H1 (cell line): ENCODE data around the gene SEC31A. TPM values are rescaled to one million over a fixed set of nuclear protein-coding genes. Genes with fewer than 3 reads are reported as not detected.
"Not testable (repeated sequence)": the region's sequence is repeated elsewhere in the genome, so short reads cannot be mapped to it uniquely, and the experiment has no call there.

Source experiments
- CTCF ChIA-PET: fragments of 300-600 bp; sonication (Branson Sonifier 250); formaldehyde crosslinking; loops from one replicate; lab custom pipeline; 2021; ENCODE audit not compliant: partially characterized antibody; lab: Charles Lee
- POLR2A ChIA-PET: fragments of 300-600 bp; sonication (Branson Sonifier 250); formaldehyde crosslinking; loops from one replicate; lab custom pipeline; 2021; ENCODE audit warnings: inconsistent platforms; ENCODE audit not compliant: partially characterized antibody; lab: Charles Lee
- DNase-seq, 2 experiments: peaks; one replicate each; pipeline versions ENCODE4 v3.0.0 to v3.0.0-alpha.2; 2010 to 2022; ENCODE audit warnings: low spot score in 2 of 2, low read depth in 1 of 2, mixed read lengths in 1 of 2
- FAIRE-seq: peaks from 2 replicates; lab custom pipeline; 2011; peaks lifted over from hg19 to GRCh38; lab: Jason Lieb, UNC
- H2AFZ ChIP-seq: 2 replicates; pipeline ENCODE4 v1.8.1; 2012; ENCODE audit warnings: low read length, inconsistent platforms
- H2AK5ac ChIP-seq: 2 replicates; pipeline ENCODE4 v1.6.1; 2013; ENCODE audit warnings: low read depth, low read length
- H2BK120ac ChIP-seq: replicated peaks from 2 replicates; pipeline ENCODE3; 2013; ENCODE audit warnings: low read depth, low read length, inconsistent platforms
- H2BK12ac ChIP-seq: 2 replicates; pipeline ENCODE4 v1.6.1; 2013; ENCODE audit warnings: low read depth, low read length
- H2BK15ac ChIP-seq: 2 replicates; pipeline ENCODE4 v1.6.1; 2013; ENCODE audit warnings: low read length
- H2BK20ac ChIP-seq: 2 replicates; pipeline ENCODE4 v1.6.1; 2013; ENCODE audit warnings: low read length
- H2BK5ac ChIP-seq: 2 replicates; pipeline ENCODE4 v1.6.1; 2013; ENCODE audit warnings: low read depth, low read length
- H3K14ac ChIP-seq: 2 replicates; pipeline ENCODE4 v1.6.1; 2013; ENCODE audit warnings: inconsistent platforms; ENCODE audit not compliant: insufficient read length
- H3K18ac ChIP-seq: 2 replicates; pipeline ENCODE4 v1.6.1; 2013; ENCODE audit warnings: low read length; ENCODE audit errors: extremely low read depth
- H3K23ac ChIP-seq: 2 replicates; pipeline ENCODE4 v1.6.1; 2013; ENCODE audit warnings: inconsistent platforms; ENCODE audit not compliant: insufficient read length
- H3K23me2 ChIP-seq: 2 replicates; pipeline ENCODE4 v1.6.1; 2013; ENCODE audit warnings: low read depth, low read length
- H3K27ac ChIP-seq: 2 replicates; pipeline ENCODE4 v1.6.1; 2011; ENCODE audit warnings: low read depth, low read length, inconsistent platforms
- H3K27me3 ChIP-seq, 4 experiments: replicated peaks in 1 of 4; 1 replicate in 1 of 4; 2 replicates in 3 of 4; pipeline versions ENCODE4 v1.6.1 to v1.8.1; 2011 to 2013; ENCODE audit warnings: low read length in 3 of 4, mild to moderate bottlenecking in 3 of 4, inconsistent platforms in 2 of 4, mixed read lengths in 2 of 4, moderate library complexity in 1 of 4; ENCODE audit not compliant: control insufficient read depth in 3 of 4, insufficient read depth in 3 of 4; ENCODE audit errors: extremely low read depth in 1 of 4
- H3K36me3 ChIP-seq, 4 experiments: 2 replicates each; pipeline versions ENCODE4 v1.6.1 to v1.8.1; 2011 to 2013; ENCODE audit warnings: mild to moderate bottlenecking in 4 of 4, low read length in 3 of 4, moderate library complexity in 2 of 4, control low read depth in 1 of 4, inconsistent platforms in 1 of 4; ENCODE audit not compliant: insufficient read depth in 4 of 4, control insufficient read depth in 2 of 4
- H3K4ac ChIP-seq: replicated peaks from 2 replicates; pipeline ENCODE3; 2013; ENCODE audit warnings: low read length, low read depth, mixed read lengths, inconsistent platforms; ENCODE audit not compliant: insufficient read length
- H3K4me1 ChIP-seq, 4 experiments: replicated peaks in 1 of 4; 1 replicate in 1 of 4; 2 replicates in 3 of 4; pipeline versions ENCODE4 v1.6.1 to v1.8.1; 2011 to 2013; ENCODE audit warnings: low read length in 3 of 4, inconsistent platforms in 2 of 4, mixed read lengths in 1 of 4; ENCODE audit not compliant: insufficient read depth in 4 of 4, control insufficient read depth in 3 of 4
- H3K4me2 ChIP-seq, 2 experiments: 2 replicates each; pipeline versions ENCODE4 v1.6.1 to v1.8.1; 2011 to 2013; ENCODE audit warnings: low read depth in 2 of 2, low read length in 2 of 2, control low read depth in 1 of 2, inconsistent platforms in 1 of 2, mild to moderate bottlenecking in 1 of 2; ENCODE audit not compliant: insufficient read depth in 1 of 2
- H3K4me3 ChIP-seq, 4 experiments: fragments of 200-600, 300-600 bp in 1 of 4; sonication (generic), shearing (Covaris generic), sonication (Bioruptor Twin) in 1 of 4; 2 replicates each; pipeline versions ENCODE4 v1.5.1 to v1.8.1; 2011 to 2016; ENCODE audit warnings: low read length in 4 of 4, low read depth in 3 of 4, control low read depth in 2 of 4, inconsistent platforms in 2 of 4, mild to moderate bottlenecking in 2 of 4, mixed read lengths in 1 of 4, moderate library complexity in 1 of 4; ENCODE audit not compliant: insufficient read depth in 2 of 4; ENCODE audit errors: extremely low read depth in 1 of 4
- H3K56ac ChIP-seq: replicated peaks from 2 replicates; pipeline ENCODE3; 2013; ENCODE audit warnings: low read depth, mild to moderate bottlenecking, mixed read lengths, low read length, inconsistent platforms; ENCODE audit not compliant: insufficient read length
- H3K79me1 ChIP-seq: 2 replicates; pipeline ENCODE4 v1.6.1; 2013; ENCODE audit warnings: low read depth, low read length, control low read depth
- H3K79me2 ChIP-seq, 2 experiments: 2 replicates each; pipeline versions ENCODE4 v1.6.1 to v1.8.1; 2012 to 2013; ENCODE audit warnings: low read length in 2 of 2, mild to moderate bottlenecking in 2 of 2, inconsistent platforms in 1 of 2; ENCODE audit not compliant: insufficient read depth in 2 of 2, control insufficient read depth in 1 of 2
- H3K9ac ChIP-seq, 4 experiments: replicated peaks in 1 of 4; 1 replicate in 1 of 4; 2 replicates in 3 of 4; pipeline versions ENCODE4 v1.6.1 to v1.8.1; 2011 to 2013; ENCODE audit warnings: low read depth in 3 of 4, low read length in 3 of 4, control low read depth in 2 of 4, mild to moderate bottlenecking in 2 of 4, moderate library complexity in 2 of 4, inconsistent platforms in 1 of 4; ENCODE audit errors: extremely low read depth in 1 of 4
- H3K9me3 ChIP-seq, 2 experiments: 2 replicates each; pipeline versions ENCODE4 v1.6.1 to v1.8.1; 2012 to 2013; ENCODE audit warnings: mild to moderate bottlenecking in 2 of 2, moderate library complexity in 2 of 2, control low read depth in 1 of 2, inconsistent platforms in 1 of 2, low read depth in 1 of 2, low read length in 1 of 2, mixed read lengths in 1 of 2; ENCODE audit not compliant: insufficient read depth in 2 of 2
- H4K20me1 ChIP-seq, 2 experiments: replicated peaks in 1 of 2; 2 replicates each; pipeline versions ENCODE3 to v1.8.1; 2011 to 2013; ENCODE audit warnings: inconsistent platforms in 2 of 2, low read length in 2 of 2, mild to moderate bottlenecking in 1 of 2; ENCODE audit not compliant: insufficient read depth in 2 of 2, control insufficient read depth in 1 of 2
- H4K5ac ChIP-seq: 2 replicates; pipeline ENCODE4 v1.6.1; 2013; ENCODE audit warnings: low read length, low read depth, mixed read lengths, inconsistent platforms; ENCODE audit not compliant: insufficient read length
- H4K8ac ChIP-seq: 2 replicates; pipeline ENCODE4 v1.8.0; 2013; ENCODE audit warnings: mild to moderate bottlenecking, moderate library complexity, low read length, inconsistent platforms; ENCODE audit not compliant: insufficient read depth; ENCODE audit errors: extremely low read depth
- H4K91ac ChIP-seq: replicated peaks from 2 replicates; pipeline ENCODE3; 2013; ENCODE audit warnings: low read length, mixed read lengths, inconsistent platforms; ENCODE audit not compliant: insufficient read length
- JUN ChIP-seq: IDR thresholded peaks from 2 replicates; pipeline ENCODE4 v1.6.1; 2011; ENCODE audit warnings: low read depth, mild to moderate bottlenecking, improper control_type of control experiment, low read length
- MAFK ChIP-seq: IDR thresholded peaks from 2 replicates; pipeline ENCODE4 v1.6.1; 2012; ENCODE audit warnings: low read depth, mild to moderate bottlenecking, improper control_type of control experiment, low read length
- NRF1 ChIP-seq: IDR thresholded peaks from 2 replicates; pipeline ENCODE4 v1.6.1; 2011; ENCODE audit warnings: mild to moderate bottlenecking, low read depth, low read length, improper control_type of control experiment
- PHF8 ChIP-seq: fragments of 200-600 bp; sonication (generic); conservative IDR thresholded peaks from 2 replicates; pipeline ENCODE4 v1.7.1; 2012; ENCODE audit warnings: low read depth, mild to moderate bottlenecking, inconsistent platforms, low read length, moderate library complexity
- SIX5 ChIP-seq: IDR thresholded peaks from 2 replicates; pipeline ENCODE4 v1.6.1; 2011; ENCODE audit warnings: mild to moderate bottlenecking, low read depth, low read length
- SP1 ChIP-seq: IDR thresholded peaks from 2 replicates; pipeline ENCODE4 v1.6.1; 2011; ENCODE audit warnings: low read depth, low read length
- SP4 ChIP-seq: IDR thresholded peaks from 2 replicates; pipeline ENCODE4 v1.6.1; 2012; ENCODE audit warnings: low read length, inconsistent platforms
- YY1 ChIP-seq: IDR thresholded peaks from 2 replicates; pipeline ENCODE4 v1.6.1; 2011; ENCODE audit warnings: low read depth, mild to moderate bottlenecking, low read length
- WGBS, 2 experiments: shearing (Covaris generic) in 1 of 2; methylation state at CpG; one replicate each; pipeline versions ENCODE4 v1.1.6 to v1.1.7; 2013 to 2015; ENCODE audit warnings: low lambda C conversion rate in 2 of 2, mixed read lengths in 2 of 2, inconsistent platforms in 1 of 2, low coverage in 1 of 2, missing lambda C conversion rate in 1 of 2; ENCODE audit not compliant: insufficient replicate concordance in 2 of 2, insufficient coverage in 1 of 2, insufficient read length in 1 of 2; ENCODE audit errors: extremely low coverage in 1 of 2, missing lambda C conversion rate in 1 of 2; 5-methylcytosine and 5-hydroxymethylcytosine counted together
- polyA plus RNA-seq, 7 experiments: library from polyadenylated mRNA; depleted of rRNA in 3 of 7; stranded (reverse) in 5 of 7; unstranded in 2 of 7; fragments of >200 nt in 5 of 7; fragments of 200-250 nt in 2 of 7; gene quantifications; 1 replicate in 5 of 7; 2 replicates in 1 of 7; 4 replicates in 1 of 7; pipeline versions ENCODE4 v1.2.1 to v1.2.3, GENCODE V29; 2011 to 2013; ENCODE audit warnings: missing spikeins in 2 of 7, mixed read lengths in 2 of 7
- total RNA-seq: library from RNA; stranded (reverse); fragmentation: NEBNext Ultra II Directional; extraction: Animal tissue kit (Norgen Biotek cat#: 25700); gene quantifications from 2 replicates; pipeline ENCODE4 v1.2.1, GENCODE V29; 2021

SEC31A gene
- total and polyA plus RNA-seq, 2 of the 8 experiments (the other 6 are each of a cell fraction or from before 2014, with no cell fraction given), result 112 to 125 TPM

GRCh38 chr4:82833696-82834313 lies 57.1 kb downstream of the SEC31A start (continued):
- TF ChIP-seq NRF1 (no peak), MAFK (no peak), SIX5 (no peak), JUN (no peak), PHF8 (no peak), SP1 (no peak), SP4 (no peak), YY1 (no peak)

GRCh38 chr4:82833060-82833459 lies 57.9 kb downstream of the SEC31A start:
- H3K27me3 ChIP-seq, H3K9ac ChIP-seq, H2BK15ac ChIP-seq, CTCF ChIA-PET, H4K8ac ChIP-seq, H3K79me2 ChIP-seq, H3K14ac ChIP-seq, H2BK5ac ChIP-seq, H3K56ac ChIP-seq, H3K4me1 ChIP-seq, H3K18ac ChIP-seq, DNase-seq, H3K4me2 ChIP-seq, POLR2A ChIA-PET, H2BK120ac ChIP-seq, H4K5ac ChIP-seq, H4K91ac ChIP-seq, H3K79me1 ChIP-seq, H2BK12ac ChIP-seq, FAIRE-seq, H3K23ac ChIP-seq, H2AFZ ChIP-seq, H3K4ac ChIP-seq, H2BK20ac ChIP-seq, H3K23me2 ChIP-seq, H4K20me1 ChIP-seq, H3K27ac ChIP-seq, H3K9me3 ChIP-seq, H2AK5ac ChIP-seq, H3K4me3 ChIP-seq: not testable (repeated sequence)
- H3K36me3 ChIP-seq, result peaks cover 2 to 36% (median 12%) of the 10 kb centered on the region in 4 experiments; a peak in 6 of 8 replicates
- 93% methylated on average over 4 of the region's 4 CpGs; no CpG with 5 or more reads in 1 of the 2 experiments for WGBS, 2 experiments
